ENCODE data around the gene PPP1CC. TPM values are rescaled to one million over a fixed set of nuclear protein-coding genes. Genes with fewer than 3 reads are reported as not detected.
"Not testable (repeated sequence)": the region's sequence is repeated elsewhere in the genome, so short reads cannot be mapped to it uniquely, and the experiment has no call there.

The PPP1CC gene
- total RNA-seq, 4 donors from 2014 or later, result 103 to 135 (median 126) TPM

DNA sequence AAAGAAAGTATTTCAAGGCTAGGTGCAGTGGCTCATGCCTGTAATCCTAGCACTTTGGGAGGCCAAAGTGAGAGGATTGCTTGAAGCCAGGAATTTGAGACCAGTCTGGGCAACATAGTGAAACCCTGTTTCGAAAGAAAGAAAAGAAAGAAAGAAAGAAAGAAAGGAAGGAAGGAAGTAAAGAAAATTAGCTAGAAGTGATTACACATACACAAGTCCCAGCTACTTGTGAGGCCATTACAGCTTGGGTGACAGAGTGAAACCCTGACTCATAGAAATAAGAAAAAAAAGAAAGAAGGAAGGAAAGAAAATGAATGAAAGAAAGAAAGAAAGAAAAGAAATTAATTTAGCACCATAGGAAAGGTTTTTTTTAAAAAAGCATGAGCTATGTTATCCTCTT, 33.3 kb upstream of the PPP1CC start:
- WGBS, 2 donors (ENCODE audit: low coverage in 1 of 2), result 60% methylated on average over 1 of the region's 1 CpG; no CpG with 5 or more reads in 1 of the 2 donors
- no peak for ATAC-seq
- TF ChIP-seq POLR2AphosphoS5 (IDR thresholded peaks at IDR 0.05), result no peak
- no peak for TF ChIP-seq EP300 (IDR thresholded peaks at IDR 0.05)
- TF ChIP-seq, protein P1, sequence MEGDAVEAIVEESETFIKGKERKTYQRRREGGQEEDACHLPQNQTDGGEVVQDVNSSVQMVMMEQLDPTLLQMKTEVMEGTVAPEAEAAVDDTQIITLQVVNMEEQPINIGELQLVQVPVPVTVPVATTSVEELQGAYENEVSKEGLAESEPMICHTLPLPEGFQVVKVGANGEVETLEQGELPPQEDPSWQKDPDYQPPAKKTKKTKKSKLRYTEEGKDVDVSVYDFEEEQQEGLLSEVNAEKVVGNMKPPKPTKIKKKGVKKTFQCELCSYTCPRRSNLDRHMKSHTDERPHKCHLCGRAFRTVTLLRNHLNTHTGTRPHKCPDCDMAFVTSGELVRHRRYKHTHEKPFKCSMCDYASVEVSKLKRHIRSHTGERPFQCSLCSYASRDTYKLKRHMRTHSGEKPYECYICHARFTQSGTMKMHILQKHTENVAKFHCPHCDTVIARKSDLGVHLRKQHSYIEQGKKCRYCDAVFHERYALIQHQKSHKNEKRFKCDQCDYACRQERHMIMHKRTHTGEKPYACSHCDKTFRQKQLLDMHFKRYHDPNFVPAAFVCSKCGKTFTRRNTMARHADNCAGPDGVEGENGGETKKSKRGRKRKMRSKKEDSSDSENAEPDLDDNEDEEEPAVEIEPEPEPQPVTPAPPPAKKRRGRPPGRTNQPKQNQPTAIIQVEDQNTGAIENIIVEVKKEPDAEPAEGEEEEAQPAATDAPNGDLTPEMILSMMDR (IDR thresholded peaks at IDR 0.05), result no peak
- no peak for TF ChIP-seq POLR2A (IDR thresholded peaks at IDR 0.05)

DNA sequence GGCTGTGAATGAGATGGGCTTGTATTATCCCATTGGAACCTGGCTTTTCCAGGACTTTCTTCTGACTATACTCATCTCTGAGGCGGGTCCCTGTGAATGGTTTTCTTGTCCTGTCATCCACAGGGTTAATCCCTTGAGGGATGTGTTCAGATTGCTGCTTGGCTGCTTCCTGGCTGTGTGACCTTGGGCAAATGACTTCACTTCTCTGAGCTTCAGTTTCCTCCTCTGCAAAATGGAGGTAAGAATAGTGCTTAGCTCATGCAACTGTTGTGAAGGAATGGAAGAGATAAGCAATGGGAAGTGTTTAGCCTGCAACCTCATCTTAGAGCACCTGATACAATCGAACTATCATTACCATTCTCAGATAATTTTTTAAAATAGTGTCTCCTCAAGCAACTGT, 32.1 kb upstream of the PPP1CC start:
- H3K9me3 ChIP-seq, result no peaks in the 10 kb centered on the region
- no peak for TF ChIP-seq POLR2A (IDR thresholded peaks at IDR 0.05)
- TF ChIP-seq, protein P1 (IDR thresholded peaks at IDR 0.05), result no peak
- no peak for TF ChIP-seq POLR2AphosphoS5 (IDR thresholded peaks at IDR 0.05)
- no peak for TF ChIP-seq EP300 (IDR thresholded peaks at IDR 0.05)

More for the DNA sequence above, 33.3 kb upstream of the PPP1CC start:
- Histone ChIP-seq H3K4me3 (no peak overlapping the region), H3K27ac (no peak overlapping the region), H3K4me1 (no peaks in the 10 kb centered on the region), H3K9me3 (no peaks in the 10 kb centered on the region), H3K36me3 (no peaks in the 10 kb centered on the region), H3K27me3 (no peaks in the 10 kb centered on the region)

DNA sequence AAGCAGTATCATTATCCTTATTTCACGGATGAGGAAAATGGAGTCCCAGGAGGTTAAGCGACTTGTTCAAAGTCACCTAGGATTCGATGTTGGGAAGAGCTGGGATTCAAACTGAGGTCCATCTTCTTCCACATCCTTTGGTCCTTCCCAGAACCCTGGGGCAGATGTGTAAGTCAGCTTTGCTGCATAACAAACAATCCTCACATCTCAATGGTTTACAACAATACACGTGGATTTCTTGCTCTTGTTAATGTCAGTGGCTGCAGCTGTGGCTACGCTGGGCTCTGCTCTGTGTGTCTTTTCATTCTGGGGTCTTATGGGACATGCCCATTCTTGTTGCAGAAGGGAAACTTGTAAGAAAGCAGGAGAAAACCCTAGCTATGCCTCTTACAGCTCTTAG, 26.3 kb upstream of the PPP1CC start:
- no peak for ATAC-seq
- no peak overlapping the region for H3K4me3 ChIP-seq
- peaks cover 6% of the 10 kb centered on the region for H3K27me3 ChIP-seq
- WGBS, 2 donors (ENCODE audit: low coverage in 1 of 2), result 93% methylated on average over 4 to 5 of the region's 5 CpGs
- no peaks in the 10 kb centered on the region for H3K4me1 ChIP-seq
- no peaks in the 10 kb centered on the region for H3K36me3 ChIP-seq
- TF ChIP-seq EP300 (IDR thresholded peaks at IDR 0.05) (no peak), POLR2AphosphoS5 (IDR thresholded peaks at IDR 0.05) (no peak), POLR2A (IDR thresholded peaks at IDR 0.05) (no peak)
- TF ChIP-seq, protein P1 (IDR thresholded peaks at IDR 0.05), result no peak
- H3K9me3 ChIP-seq, result no peaks in the 10 kb centered on the region
- H3K27ac ChIP-seq, result no peak overlapping the region

More for the DNA sequence above, 32.1 kb upstream of the PPP1CC start:
- Histone ChIP-seq H3K27ac (no peak overlapping the region), H3K36me3 (no peaks in the 10 kb centered on the region), H3K27me3 (no peaks in the 10 kb centered on the region), H3K4me1 (no peaks in the 10 kb centered on the region), H3K4me3 (no peak overlapping the region)
- ATAC-seq, result no peak
- 44 to 100% methylated on average over 1 to 2 of the region's 2 CpGs for WGBS, 2 donors (ENCODE audit: low coverage in 1 of 2)

DNA sequence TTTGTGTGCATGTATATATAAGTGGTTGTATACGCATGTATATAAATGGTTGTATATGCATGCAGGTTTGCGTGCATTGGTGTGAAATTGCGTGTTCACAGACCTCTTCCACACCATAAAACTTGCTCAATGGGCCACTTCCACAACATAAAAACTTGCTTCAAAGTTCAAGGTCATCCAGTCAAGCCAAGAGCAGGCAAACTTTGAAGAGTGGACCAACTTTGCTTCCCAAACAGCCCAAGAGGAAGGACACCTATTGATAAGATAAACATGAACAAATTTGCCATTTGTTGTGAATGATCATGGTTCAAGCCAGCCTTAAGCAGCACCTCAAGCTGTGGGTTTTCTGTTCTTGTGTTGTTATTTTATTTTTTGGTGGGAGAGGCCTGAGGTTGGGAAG, 25.2 kb upstream of the PPP1CC start:
- no peak for ATAC-seq
- WGBS, 2 donors (ENCODE audit: low coverage in 1 of 2), result 100% methylated on average over 3 of the region's 3 CpGs; no CpG with 5 or more reads in 1 of the 2 donors
- no peak overlapping the region for H3K4me3 ChIP-seq
- H3K4me1 ChIP-seq, result no peaks in the 10 kb centered on the region
- no peaks in the 10 kb centered on the region for H3K9me3 ChIP-seq
- TF ChIP-seq POLR2AphosphoS5 (IDR thresholded peaks at IDR 0.05), result no peak
- no peak for TF ChIP-seq EP300 (IDR thresholded peaks at IDR 0.05)
- TF ChIP-seq, protein P1 (IDR thresholded peaks at IDR 0.05), result no peak
- TF ChIP-seq POLR2A (IDR thresholded peaks at IDR 0.05), result no peak
- H3K36me3 ChIP-seq, result no peaks in the 10 kb centered on the region
- peaks cover 6% of the 10 kb centered on the region for H3K27me3 ChIP-seq
- H3K27ac ChIP-seq, result no peak overlapping the region

DNA sequence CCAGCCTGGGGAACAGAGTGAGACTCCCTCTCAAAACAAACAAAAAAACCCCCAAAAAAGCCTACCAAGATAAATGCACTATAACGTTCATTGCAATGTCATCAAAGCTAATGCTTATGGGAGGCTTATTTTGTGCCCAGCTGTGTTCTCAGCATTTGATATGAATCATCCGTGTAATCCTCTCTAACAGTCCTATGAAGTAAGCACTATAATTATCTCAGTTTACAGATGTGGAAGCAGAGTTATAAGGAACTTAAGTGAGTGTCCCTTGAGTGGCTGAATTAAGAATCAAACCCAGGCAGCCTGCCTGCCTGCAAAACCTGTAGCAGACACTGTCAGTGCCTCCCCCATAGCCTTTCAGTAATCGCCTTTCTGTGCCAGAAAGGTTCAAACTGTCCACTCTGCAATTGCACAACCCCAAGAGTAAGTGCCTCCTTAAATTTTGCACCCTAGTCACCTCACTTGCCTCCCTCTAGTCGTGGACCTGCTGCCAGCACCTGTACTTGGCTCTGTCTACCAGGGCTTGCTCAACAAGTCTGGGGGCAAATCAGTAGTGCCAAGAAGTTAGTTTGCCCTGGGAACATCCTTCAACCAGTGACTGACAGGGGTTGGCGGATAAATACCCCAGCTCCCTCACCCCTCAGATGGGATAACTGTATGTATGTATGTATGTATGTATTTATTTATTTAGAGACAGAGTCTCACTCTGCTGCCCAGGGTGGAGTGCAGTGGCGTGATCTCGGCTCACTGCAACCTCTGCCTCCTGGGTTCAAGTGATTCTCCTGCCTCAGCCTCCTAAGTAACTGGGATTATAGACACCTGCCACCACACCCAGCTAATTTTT, 23.8 kb upstream of the PPP1CC start:
- H3K36me3 ChIP-seq, result no peaks in the 10 kb centered on the region
- ATAC-seq, result no peak
- H3K4me3 ChIP-seq, result no peak overlapping the region
- no peaks in the 10 kb centered on the region for H3K9me3 ChIP-seq
- H3K4me1 ChIP-seq, result no peaks in the 10 kb centered on the region
- TF ChIP-seq POLR2AphosphoS5 (IDR thresholded peaks at IDR 0.05), result no peak
- no peak for TF ChIP-seq POLR2A (IDR thresholded peaks at IDR 0.05)
- no peak for TF ChIP-seq EP300 (IDR thresholded peaks at IDR 0.05)
- TF ChIP-seq, protein P1 (IDR thresholded peaks at IDR 0.05), result no peak
- H3K27me3 ChIP-seq, result peaks cover 6% of the 10 kb centered on the region
- WGBS, 2 donors (ENCODE audit: low coverage in 1 of 2), result 34 to 39% methylated on average over 3 to 5 of the region's 7 CpGs
- no peak overlapping the region for H3K27ac ChIP-seq

DNA sequence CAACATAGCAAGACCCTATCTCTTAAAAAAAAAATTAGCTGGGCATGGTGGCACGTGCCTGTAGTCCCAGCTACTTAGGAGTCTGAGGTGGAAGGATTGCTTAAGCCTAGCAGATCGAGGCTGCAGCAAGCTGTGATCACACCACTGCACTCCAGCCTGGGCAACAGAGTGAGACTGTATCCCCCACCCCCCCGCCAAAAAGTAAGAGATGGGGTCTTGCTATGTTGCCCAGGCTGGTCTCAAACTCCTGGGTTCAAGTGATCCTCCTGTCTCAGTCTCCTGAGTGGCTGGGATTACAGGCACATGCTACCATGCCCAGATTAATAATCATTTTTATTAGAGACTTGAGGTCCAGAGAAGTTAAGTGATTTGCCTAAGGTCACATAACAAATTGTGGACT, 22.9 kb upstream of the PPP1CC start:
- ATAC-seq, result not testable (repeated sequence)
- WGBS, 2 donors (ENCODE audit: low coverage in 1 of 2), result 80% methylated on average over 3 of the region's 3 CpGs; no CpG with 5 or more reads in 1 of the 2 donors

More for the DNA sequence above, 22.9 kb upstream of the PPP1CC start:
- not testable (repeated sequence) for H3K36me3 ChIP-seq, H3K4me1 ChIP-seq, H3K9me3 ChIP-seq, H3K27me3 ChIP-seq, H3K27ac ChIP-seq, H3K4me3 ChIP-seq
